ACC112 (cell line): ENCODE data around the gene TADA1.
"Not testable (repeated sequence)": the region's sequence is repeated elsewhere in the genome, so short reads cannot be mapped to it uniquely, and the experiment has no call there.

Experiments
- H2AFZ ChIP-seq: fragments of 200-600 bp; sonication (generic); one replicate; pipeline ENCODE4 v1.6.0; 2017; ENCODE audit warnings: antibody characterized with exemption, low read length; ENCODE audit not compliant: unreplicated experiment
- H3K27ac ChIP-seq: fragments of 200-600 bp; sonication (generic); 2 replicates; pipeline ENCODE4 v1.5.1; 2014; ENCODE audit warnings: low read depth, mild to moderate bottlenecking, antibody characterized with exemption, low read length, moderate library complexity
- H3K27me3 ChIP-seq: fragments of 200-600 bp; sonication (generic); 2 replicates; pipeline ENCODE4 v1.6.1; 2014; ENCODE audit warnings: mild to moderate bottlenecking, antibody characterized with exemption, low read length, moderate library complexity, mixed read lengths; ENCODE audit not compliant: insufficient read depth
- H3K36me3 ChIP-seq: fragments of 200-600 bp; sonication (generic); 2 replicates; pipeline ENCODE4 v1.6.1; 2016; ENCODE audit warnings: mild to moderate bottlenecking, antibody characterized with exemption, low read length, moderate library complexity, mixed read lengths; ENCODE audit not compliant: insufficient read depth
- H3K4me1 ChIP-seq: fragments of 200-600 bp; sonication (generic); one replicate; pipeline ENCODE4 v1.6.1; 2016; ENCODE audit warnings: low read length, mixed read lengths; ENCODE audit not compliant: insufficient read depth, unreplicated experiment, control insufficient read depth
- H3K4me3 ChIP-seq: fragments of 200-600 bp; sonication (generic); 2 replicates; pipeline ENCODE4 v1.5.1; 2014; ENCODE audit warnings: mild to moderate bottlenecking, low read depth, low read length
- H3K79me2 ChIP-seq: fragments of 200-600 bp; sonication (generic); one replicate; pipeline ENCODE4 v1.6.0; 2016; ENCODE audit warnings: low read length; ENCODE audit not compliant: control insufficient read depth, unreplicated experiment, insufficient read depth

Gene TADA1

GRCh38 chr1:166895766-166896165 lies 19.7 kb upstream of the TADA1 start:
- Histone ChIP-seq H3K79me2 (no peaks in the 10 kb centered on the region), H3K27ac (no peak overlapping the region), H3K27me3 (peaks cover 51% of the 10 kb centered on the region), H3K4me3 (no peak overlapping the region), H2AFZ (no peak overlapping the region), H3K4me1 (no peaks in the 10 kb centered on the region), H3K36me3 (no peaks in the 10 kb centered on the region)

- Histone ChIP-seq H3K36me3 (no peaks in the 10 kb centered on the region), H3K27ac (no peak overlapping the region), H3K79me2 (no peaks in the 10 kb centered on the region), H3K4me3 (no peak overlapping the region), H2AFZ (no peak overlapping the region), H3K27me3 (peaks cover 76% of the 10 kb centered on the region), H3K4me1 (no peaks in the 10 kb centered on the region)
These were observed 13.7 kb upstream of the TADA1 start for GRCh38 chr1:166889776-166890175.

GRCh38 chr1:166888373-166889111 lies 12.5 kb upstream of the TADA1 start:
- Histone ChIP-seq H3K27me3 (peaks cover 78% of the 10 kb centered on the region), H3K27ac (no peak overlapping the region), H3K79me2 (no peaks in the 10 kb centered on the region), H2AFZ (no peak overlapping the region), H3K4me1 (no peaks in the 10 kb centered on the region), H3K4me3 (no peak overlapping the region), H3K36me3 (no peaks in the 10 kb centered on the region)

- H2AFZ ChIP-seq: no peak overlapping the region
- no peak overlapping the region for H3K4me3 ChIP-seq
- H3K27ac ChIP-seq: no peak overlapping the region
- no peaks in the 10 kb centered on the region for H3K36me3 ChIP-seq
- no peaks in the 10 kb centered on the region for H3K79me2 ChIP-seq
- H3K27me3 ChIP-seq: peaks cover 73% of the 10 kb centered on the region
- no peaks in the 10 kb centered on the region for H3K4me1 ChIP-seq
These were observed 8.9 kb upstream of the TADA1 start for GRCh38 chr1:166884971-166885370.

- Histone ChIP-seq H3K27ac (no peak overlapping the region), H3K4me3 (no peak overlapping the region), H2AFZ (no peak overlapping the region), H3K4me1 (no peaks in the 10 kb centered on the region), H3K27me3 (peaks cover 67% of the 10 kb centered on the region), H3K36me3 (no peaks in the 10 kb centered on the region), H3K79me2 (no peaks in the 10 kb centered on the region)
These were observed 8.1 kb upstream of the TADA1 start for GRCh38 chr1:166884040-166884642.

- H3K36me3 ChIP-seq: no peaks in the 10 kb centered on the region
- H3K27ac ChIP-seq: no peak overlapping the region
- no peaks in the 10 kb centered on the region for H3K4me1 ChIP-seq
- no peak overlapping the region for H3K4me3 ChIP-seq
- H2AFZ ChIP-seq: no peak overlapping the region
- H3K27me3 ChIP-seq: peaks cover 60% of the 10 kb centered on the region
- H3K79me2 ChIP-seq: no peaks in the 10 kb centered on the region
These were observed 6.8 kb upstream of the TADA1 start for GRCh38 chr1:166882893-166883292.

- peaks cover 20% of the 10 kb centered on the region for H3K27me3 ChIP-seq
- not testable (repeated sequence) for H3K4me3 ChIP-seq, H2AFZ ChIP-seq, H3K27ac ChIP-seq, H3K36me3 ChIP-seq
- H3K79me2 ChIP-seq: peaks cover 14% of the 10 kb centered on the region
- H3K4me1 ChIP-seq: peaks cover 10% of the 10 kb centered on the region
These were observed 2.3 kb upstream of the TADA1 start for GRCh38 chr1:166878173-166878917.

GRCh38 chr1:166876540-166876838 lies 425 bp upstream of the TADA1 start:
- peaks cover 2% of the 10 kb centered on the region for H3K27me3 ChIP-seq
- no peaks in the 10 kb centered on the region for H3K36me3 ChIP-seq
- no peak overlapping the region for H3K27ac ChIP-seq
- peaks cover 30% of the 10 kb centered on the region for H3K79me2 ChIP-seq
- peak overlapping the region; percentile 79 for H2AFZ ChIP-seq
- peaks cover 10% of the 10 kb centered on the region for H3K4me1 ChIP-seq
- peak overlapping the region; percentile 91 for H3K4me3 ChIP-seq

- no peaks in the 10 kb centered on the region for H3K36me3 ChIP-seq
- H3K27me3 ChIP-seq: no peaks in the 10 kb centered on the region; the same call in 1 of the 2 replicates
- H3K4me3 ChIP-seq: peak overlapping the region; percentile 91
- peaks cover 40% of the 10 kb centered on the region for H3K79me2 ChIP-seq
- H3K27ac ChIP-seq: 0 out of 2 replicates have a peak overlapping the region, but pooled peaks have one; percentile 60
- H3K4me1 ChIP-seq: peaks cover 10% of the 10 kb centered on the region
- H2AFZ ChIP-seq: peak overlapping the region; percentile 71
These were observed 746 bp downstream of the TADA1 start for GRCh38 chr1:166875302-166875733.

- Histone ChIP-seq H2AFZ (no peak overlapping the region), H3K27ac (no peak overlapping the region), H3K4me3 (no peak overlapping the region; the same call in 1 of the 2 replicates), H3K27me3 (no peaks in the 10 kb centered on the region; the same call in 1 of the 2 replicates), H3K4me1 (peaks cover 10% of the 10 kb centered on the region), H3K36me3 (no peaks in the 10 kb centered on the region), H3K79me2 (peaks cover 46% of the 10 kb centered on the region)
These were observed 1.6 kb downstream of the TADA1 start for GRCh38 chr1:166874464-166874863.
